GM21423 (cell line): Measurements from ENCODE around the gene SUSD1.
A peak's percentile ranks its signal among the peaks of the same experiment; 100 is the strongest.

Experiments used
- ATAC-seq: cut with Tn5 transposase; IDR thresholded peaks from one replicate; pipeline ENCODE4 v1.9.1; 2021; ENCODE audit warnings: mild to moderate bottlenecking, moderate library complexity; ENCODE audit not compliant: unreplicated experiment

SUSD1 gene

DNA sequence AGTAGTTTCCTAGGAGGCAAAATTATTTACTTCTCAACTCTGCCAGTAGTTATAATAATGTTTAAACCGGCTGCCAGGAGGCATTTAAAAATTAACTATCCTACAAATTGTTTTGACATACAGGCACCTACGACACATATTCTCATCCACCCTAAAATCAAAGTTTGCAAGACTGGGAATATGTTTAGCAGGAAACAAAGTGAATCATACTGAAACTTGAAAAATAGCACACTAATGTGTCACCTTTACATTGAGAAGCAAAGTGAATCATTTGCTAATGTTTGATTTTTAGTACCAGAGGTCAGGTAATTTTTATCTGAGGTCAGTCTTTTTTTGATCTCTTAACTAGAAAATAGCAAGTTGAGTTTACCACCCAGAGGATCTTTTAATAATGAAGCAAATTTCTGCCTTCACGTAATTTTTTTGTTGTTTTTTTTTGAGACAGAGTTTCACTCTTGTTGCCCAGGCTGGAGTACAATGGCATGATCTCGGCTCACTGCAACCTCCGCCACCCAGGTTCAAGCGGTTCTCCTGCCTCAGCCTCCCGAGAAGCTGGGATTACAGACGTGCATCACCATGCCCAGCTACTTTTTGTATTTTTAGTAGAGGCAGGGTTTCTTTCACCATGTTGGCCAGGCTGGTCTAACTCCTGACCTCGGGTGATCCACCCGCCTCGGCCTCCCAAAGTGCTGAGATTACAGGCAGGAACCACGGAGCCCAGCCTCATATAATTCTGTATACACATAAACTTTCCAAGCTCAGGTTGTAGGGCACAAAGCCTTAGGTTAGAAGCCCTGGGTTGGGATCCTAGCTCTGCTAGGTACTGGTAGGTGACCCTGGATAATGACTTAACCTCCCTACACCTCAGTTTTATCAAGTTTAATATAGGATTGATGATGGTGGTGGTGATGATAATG, 154.2 kb downstream of the SUSD1 start:
- peak; percentile 84 for ATAC-seq

DNA sequence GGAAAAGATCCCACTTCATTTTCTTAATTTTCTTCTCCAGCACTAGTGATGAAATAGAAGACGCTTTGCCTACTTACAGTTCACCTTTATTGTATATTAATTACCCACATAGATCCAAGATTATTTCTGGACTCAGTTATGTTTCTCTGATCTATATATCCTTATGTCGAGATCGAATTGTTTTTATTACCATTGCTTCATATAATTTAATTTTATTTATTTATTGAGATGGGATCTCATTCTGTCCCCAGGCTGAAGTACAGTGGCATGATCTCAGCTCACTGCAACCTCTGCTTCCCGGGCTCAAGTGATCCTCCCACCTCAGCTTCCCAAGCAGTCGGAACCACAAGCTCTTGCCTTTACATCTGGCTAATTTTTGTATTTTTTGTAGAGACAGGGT, 157.2 kb downstream of the SUSD1 start:
- ATAC-seq, result no peak

- no peak for ATAC-seq
These were observed 159.4 kb downstream of the SUSD1 start for GRCh38 chr9:112015736-112016135.

GRCh38 chr9:112015149-112015548, 159.9 kb downstream of the SUSD1 start:
- ATAC-seq, result peak; percentile 31

DNA sequence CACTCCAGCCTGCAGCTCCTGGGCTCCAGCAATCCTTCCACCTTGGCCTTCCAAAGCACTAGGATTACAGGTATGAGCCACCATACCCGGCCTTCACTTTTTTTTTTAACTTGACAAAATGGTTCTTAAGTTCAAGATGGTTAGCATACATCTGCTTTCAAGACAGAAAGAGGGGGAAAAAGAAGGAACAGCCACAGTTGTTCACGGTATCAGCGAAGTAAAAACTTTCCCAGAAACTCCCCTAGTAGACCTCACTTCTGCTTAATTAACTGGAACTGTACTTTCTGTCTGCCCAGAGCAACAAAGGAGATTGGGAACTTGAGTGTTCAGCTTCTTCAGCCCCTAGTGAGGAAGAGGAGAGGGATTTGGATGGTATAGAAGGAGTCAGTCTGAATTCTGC, 161.8 kb downstream of the SUSD1 start:
- no peak for ATAC-seq

DNA sequence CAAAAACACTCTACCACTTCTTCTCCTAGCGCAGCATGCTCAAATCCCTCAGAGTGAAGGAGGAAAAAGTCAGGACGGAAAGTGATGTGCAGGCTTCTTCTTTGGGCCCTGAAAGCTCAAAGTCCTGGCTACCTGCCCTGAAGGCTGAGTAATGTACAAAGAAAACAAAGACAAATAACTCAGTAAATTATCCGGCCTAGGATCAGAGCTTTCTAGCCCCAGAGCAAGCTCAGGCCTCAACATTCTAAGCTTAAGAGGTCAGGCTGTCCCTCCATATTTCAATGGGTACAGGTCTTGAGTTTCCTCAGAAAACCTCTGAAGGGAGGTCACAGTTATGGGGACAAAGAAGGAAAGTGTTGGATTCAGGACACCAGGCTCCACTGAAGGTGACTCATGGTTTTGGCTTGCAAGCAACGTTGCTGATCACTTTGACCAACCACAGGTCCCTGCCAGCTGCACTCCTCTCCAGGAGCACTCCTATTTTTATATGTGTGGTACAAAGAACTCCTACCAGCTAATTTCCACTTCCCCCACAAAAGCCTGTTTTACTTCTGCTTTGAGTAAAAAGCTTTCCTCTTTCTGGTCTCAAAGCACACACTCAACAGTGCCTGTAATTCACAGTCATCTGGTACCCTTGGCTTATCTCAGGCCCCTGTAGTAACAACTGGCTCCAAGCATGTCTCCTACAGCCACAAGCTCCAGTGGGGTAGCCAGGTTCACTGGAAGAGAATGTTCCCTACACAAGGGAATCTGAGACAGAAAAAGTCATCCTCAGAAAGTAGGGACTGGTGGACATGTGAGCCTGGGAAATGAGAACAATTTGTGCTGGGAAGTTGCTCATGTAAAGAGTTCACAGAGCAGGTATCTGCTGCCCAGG, 162.8 kb downstream of the SUSD1 start:
- ATAC-seq, result peak; percentile 70

- ATAC-seq, result no peak
These were observed 164.0 kb downstream of the SUSD1 start for GRCh38 chr9:112011051-112011620.

GRCh38 chr9:112010537-112010936, 164.6 kb downstream of the SUSD1 start:
- no peak for ATAC-seq

DNA sequence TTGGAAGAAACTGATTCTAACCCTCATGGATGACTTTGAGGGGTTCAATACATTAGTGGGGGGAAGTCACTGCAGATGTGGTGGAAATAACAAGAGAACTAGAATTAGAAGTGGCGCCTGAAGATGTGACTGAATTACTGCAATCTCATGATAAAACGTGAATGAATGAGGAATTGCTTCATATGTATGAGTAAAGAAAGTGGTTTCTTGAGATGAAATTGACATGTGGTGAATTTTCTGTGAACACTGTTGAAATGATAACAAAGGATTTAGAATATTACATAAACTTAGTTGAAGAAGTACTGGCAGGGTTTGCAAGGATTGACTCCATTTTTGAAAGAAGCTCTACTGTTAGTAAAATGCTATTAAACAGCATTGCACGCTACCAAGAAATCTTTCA, 165.4 kb downstream of the SUSD1 start:
- ATAC-seq, result no peak

DNA sequence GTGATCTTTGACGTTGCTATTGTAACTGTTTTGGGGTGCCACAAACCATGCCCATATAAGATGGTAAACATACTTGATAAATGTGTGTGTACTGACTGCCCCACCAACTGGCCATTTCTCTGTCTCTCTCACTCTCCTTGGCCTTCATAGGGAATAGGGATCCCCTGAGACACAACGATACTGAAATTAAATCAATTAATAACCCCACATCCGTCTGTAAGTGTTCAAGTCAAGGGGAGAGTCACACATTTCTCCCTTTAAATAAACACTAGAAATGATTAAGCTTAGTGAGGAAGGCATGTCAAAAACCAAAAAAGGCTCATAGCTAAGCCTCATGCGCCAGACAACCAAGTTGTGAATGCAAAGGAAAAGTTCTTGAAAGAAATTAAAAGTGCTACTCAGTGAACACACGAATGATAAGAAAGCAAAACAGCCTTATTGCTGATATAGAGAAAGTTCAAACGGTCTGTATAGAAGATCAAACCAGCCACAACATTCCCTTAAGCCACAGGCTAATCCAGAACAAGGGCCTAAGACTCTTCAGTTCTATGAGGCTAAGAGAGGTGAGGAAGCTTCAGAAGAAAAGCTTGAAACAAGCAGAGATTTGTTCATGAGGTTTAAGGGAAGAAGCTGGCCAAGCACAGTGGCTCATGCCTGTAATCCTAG, 167.4 kb downstream of the SUSD1 start:
- ATAC-seq, result peak; percentile 39

GRCh38 chr9:112006361-112007020, 168.6 kb downstream of the SUSD1 start:
- no peak for ATAC-seq

GRCh38 chr9:112005939-112006338, 169.2 kb downstream of the SUSD1 start:
- no peak for ATAC-seq

DNA sequence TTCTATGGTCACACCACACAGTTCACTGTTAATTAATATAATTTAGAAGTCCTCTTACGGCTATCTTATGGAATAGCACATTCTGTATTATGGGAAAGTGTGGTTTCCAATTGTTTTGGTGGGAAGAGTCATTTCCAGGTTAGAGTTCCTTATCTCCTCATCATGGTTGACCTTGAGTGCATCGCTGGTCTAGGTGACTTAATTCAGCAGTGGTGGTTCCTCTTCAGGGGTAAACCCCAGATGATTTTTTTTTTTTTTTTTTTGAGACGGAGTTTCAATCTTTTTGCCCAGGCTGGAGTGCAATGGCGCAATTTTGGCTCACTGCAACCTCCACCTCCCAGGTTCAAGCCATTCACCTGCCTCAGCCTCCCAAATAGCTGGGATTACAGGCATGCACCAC, 171.6 kb downstream of the SUSD1 start:
- ATAC-seq, result no peak

- ATAC-seq, result no peak
These were observed 172.1 kb downstream of the SUSD1 start for GRCh38 chr9:112002847-112003457.

DNA sequence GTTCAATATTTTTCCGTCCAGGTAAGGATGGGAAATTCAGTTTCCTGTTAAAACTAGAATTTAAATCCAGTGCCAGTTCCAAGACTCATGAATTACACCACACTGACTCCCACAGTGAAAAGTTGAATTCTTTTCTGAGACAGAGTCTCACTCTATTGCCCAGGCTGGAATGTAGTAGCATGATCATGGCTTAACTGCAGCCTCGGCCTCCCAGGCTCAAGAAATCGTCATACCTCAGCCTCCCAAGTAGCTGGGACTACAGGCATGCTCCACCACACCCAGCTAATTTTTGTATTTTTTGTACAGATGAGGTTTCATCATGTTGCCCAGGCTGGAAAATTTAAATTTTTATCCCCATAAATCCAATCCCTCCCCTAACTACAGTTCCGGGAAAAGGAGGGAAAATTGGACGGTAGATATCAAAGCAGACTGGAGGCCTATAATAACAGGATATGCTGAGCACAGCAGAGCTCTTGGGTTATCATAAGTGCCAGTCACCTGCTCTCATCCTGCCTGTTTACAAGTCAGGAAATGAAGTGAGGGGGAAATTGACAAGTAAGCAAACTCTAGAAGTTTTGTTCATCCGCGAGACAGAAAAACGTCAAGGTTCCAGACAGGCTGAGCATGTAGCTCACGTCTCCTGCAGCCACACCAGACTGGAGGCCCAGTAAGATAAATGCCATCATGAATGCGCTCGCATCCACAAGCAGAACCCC, 172.8 kb downstream of the SUSD1 start:
- no peak for ATAC-seq

DNA sequence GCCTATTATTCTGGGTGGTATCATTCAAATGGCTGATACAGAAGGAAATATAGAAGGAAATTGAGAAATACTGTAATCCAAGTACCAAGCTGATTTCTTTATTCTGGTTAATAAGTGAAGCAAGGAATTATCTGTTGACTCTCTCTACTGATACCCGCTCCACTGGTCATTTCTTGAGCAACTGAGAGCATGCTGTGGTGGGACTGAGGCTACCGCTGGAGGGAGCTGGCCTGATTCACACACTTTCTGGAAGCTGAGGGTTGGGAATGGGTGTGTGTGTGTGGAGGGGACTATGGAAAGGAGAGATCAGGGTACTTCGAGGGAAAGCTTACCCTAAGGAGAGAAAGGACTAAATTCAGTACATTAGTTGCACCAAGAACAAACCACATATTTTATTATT, 174.4 kb downstream of the SUSD1 start:
- no peak for ATAC-seq

- no peak for ATAC-seq
These were observed 175.8 kb downstream of the SUSD1 start for GRCh38 chr9:111999319-111999718.

- no peak for ATAC-seq
These were observed 177.3 kb downstream of the SUSD1 start for GRCh38 chr9:111997831-111998230.

GRCh38 chr9:111994831-111995458, 180.2 kb downstream of the SUSD1 start:
- peak; percentile 54 for ATAC-seq
